Measurements from ENCODE around the gene NIP7. TPM values are rescaled to one million over a fixed set of nuclear protein-coding genes. Genes with fewer than 3 reads are reported as not detected.

The NIP7 gene
- total and polyA plus RNA-seq, 2 of the 8 experiments (the other 6 are each of a cell fraction or from before 2014, with no cell fraction given): 14.5 to 52.2 TPM

GRCh38 chr16:69365901-69366300 is 26.3 kb downstream of the NIP7 start:
- peaks cover 0 to 4% of the 10 kb centered on the region in 2 experiments for H4K20me1 ChIP-seq (replicated peaks in 1 of 2; ENCODE audit: control insufficient read depth in 1 of 2, insufficient read depth in 2 of 2, low read length in 2 of 2)
- H2BK5ac ChIP-seq (ENCODE audit: low read depth, low read length): no peak overlapping the region
- no peak overlapping the region for H2AFZ ChIP-seq (ENCODE audit: low read length)
- no peak overlapping the region for H3K18ac ChIP-seq (ENCODE audit: extremely low read depth, low read length)
- H3K23ac ChIP-seq (ENCODE audit: insufficient read length): no peak overlapping the region
- no peak overlapping the region for H3K4ac ChIP-seq (replicated peaks; ENCODE audit: insufficient read length, low read depth, low read length)
- H2BK20ac ChIP-seq (ENCODE audit: low read length): no peak overlapping the region
- H3K9ac ChIP-seq (replicated peaks in 1 of 4; ENCODE audit: extremely low read depth in 1 of 4, low read depth in 3 of 4, low read length in 3 of 4): no peak overlapping the region
- DNase-seq (ENCODE audit: low read depth in 1 of 2, low spot score in 2 of 2): no peak
- no peak overlapping the region for H4K8ac ChIP-seq (ENCODE audit: extremely low read depth, insufficient read depth, low read length)
- H3K79me1 ChIP-seq (ENCODE audit: low read depth, low read length): no peaks in the 10 kb centered on the region
- H3K27me3 ChIP-seq (replicated peaks in 1 of 4; ENCODE audit: control insufficient read depth in 3 of 4, extremely low read depth in 1 of 4, insufficient read depth in 3 of 4, low read length in 3 of 4): no peaks in the 10 kb centered on the region
- no peak overlapping the region for H3K4me2 ChIP-seq (ENCODE audit: insufficient read depth in 1 of 2, low read depth in 2 of 2, low read length in 2 of 2)
- no peak for FAIRE-seq
- H4K91ac ChIP-seq (replicated peaks; ENCODE audit: insufficient read length, low read length): no peak overlapping the region
- H2BK15ac ChIP-seq (ENCODE audit: low read length): no peak overlapping the region
- no peaks in the 10 kb centered on the region for H3K23me2 ChIP-seq (ENCODE audit: low read depth, low read length)
- H4K5ac ChIP-seq (ENCODE audit: insufficient read length, low read depth, low read length): no peak overlapping the region
- no peak overlapping the region for H3K4me3 ChIP-seq (ENCODE audit: extremely low read depth in 1 of 4, insufficient read depth in 2 of 4, low read depth in 3 of 4, low read length in 4 of 4)
- no peak overlapping the region for H3K56ac ChIP-seq (replicated peaks; ENCODE audit: insufficient read length, low read depth, low read length)
- peaks cover 13 to 54% (median 37%) of the 10 kb centered on the region in 4 experiments for H3K36me3 ChIP-seq (ENCODE audit: control insufficient read depth in 2 of 4, insufficient read depth in 4 of 4, low read length in 3 of 4)
- no peak for TF ChIP-seq EZH2 (IDR thresholded peaks at IDR 0.05; ENCODE audit: low read depth, low read length, severe bottlenecking)
- TF ChIP-seq, protein P1, sequence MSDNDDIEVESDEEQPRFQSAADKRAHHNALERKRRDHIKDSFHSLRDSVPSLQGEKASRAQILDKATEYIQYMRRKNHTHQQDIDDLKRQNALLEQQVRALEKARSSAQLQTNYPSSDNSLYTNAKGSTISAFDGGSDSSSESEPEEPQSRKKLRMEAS (IDR thresholded peaks at IDR 0.05): no peak
- CTCF ChIA-PET (ENCODE audit: partially characterized antibody): no interaction called here
- no peak overlapping the region for H3K14ac ChIP-seq (ENCODE audit: insufficient read length)
- no peak overlapping the region for H3K27ac ChIP-seq (ENCODE audit: low read depth, low read length)
- H3K79me2 ChIP-seq (ENCODE audit: control insufficient read depth in 1 of 2, insufficient read depth in 2 of 2, low read length in 2 of 2): no peaks in the 10 kb centered on the region
- no peaks in the 10 kb centered on the region for H3K4me1 ChIP-seq (replicated peaks in 1 of 4; ENCODE audit: control insufficient read depth in 3 of 4, insufficient read depth in 4 of 4, low read length in 3 of 4)
- WGBS, 2 experiments (ENCODE audit: extremely low coverage in 1 of 2, insufficient coverage in 1 of 2, insufficient read length in 1 of 2, insufficient replicate concordance in 2 of 2, low coverage in 1 of 2, low lambda C conversion rate in 2 of 2, missing lambda C conversion rate in 1 of 2): 81% methylated on average over 2 of the region's 2 CpGs; no CpG with 5 or more reads in 1 of the 2 experiments
- POLR2A ChIA-PET (ENCODE audit: partially characterized antibody): interaction anchor here (1.4 kb wide), 1 partner anchor 14 kb away, joined by 3 read pairs; no protein-coding TSS in a partner anchor
- no peaks in the 10 kb centered on the region for H3K9me3 ChIP-seq (ENCODE audit: insufficient read depth in 2 of 2, low read depth in 1 of 2, low read length in 1 of 2)
- H2BK12ac ChIP-seq (ENCODE audit: low read depth, low read length): no peak overlapping the region
- H2BK120ac ChIP-seq (replicated peaks; ENCODE audit: low read depth, low read length): no peak overlapping the region
- H2AK5ac ChIP-seq (ENCODE audit: low read depth, low read length): no peak overlapping the region
